Activated T-cell treated with anti-CD3 and anti-CD28 coated beads for 1 hour (primary cell): Measurements from ENCODE around the gene FAM3C.

Source experiments
- DNase-seq: peaks from one replicate; pipeline ENCODE4 v3.0.0-alpha.2; 2020; ENCODE audit warnings: low read depth

FAM3C gene

DNA sequence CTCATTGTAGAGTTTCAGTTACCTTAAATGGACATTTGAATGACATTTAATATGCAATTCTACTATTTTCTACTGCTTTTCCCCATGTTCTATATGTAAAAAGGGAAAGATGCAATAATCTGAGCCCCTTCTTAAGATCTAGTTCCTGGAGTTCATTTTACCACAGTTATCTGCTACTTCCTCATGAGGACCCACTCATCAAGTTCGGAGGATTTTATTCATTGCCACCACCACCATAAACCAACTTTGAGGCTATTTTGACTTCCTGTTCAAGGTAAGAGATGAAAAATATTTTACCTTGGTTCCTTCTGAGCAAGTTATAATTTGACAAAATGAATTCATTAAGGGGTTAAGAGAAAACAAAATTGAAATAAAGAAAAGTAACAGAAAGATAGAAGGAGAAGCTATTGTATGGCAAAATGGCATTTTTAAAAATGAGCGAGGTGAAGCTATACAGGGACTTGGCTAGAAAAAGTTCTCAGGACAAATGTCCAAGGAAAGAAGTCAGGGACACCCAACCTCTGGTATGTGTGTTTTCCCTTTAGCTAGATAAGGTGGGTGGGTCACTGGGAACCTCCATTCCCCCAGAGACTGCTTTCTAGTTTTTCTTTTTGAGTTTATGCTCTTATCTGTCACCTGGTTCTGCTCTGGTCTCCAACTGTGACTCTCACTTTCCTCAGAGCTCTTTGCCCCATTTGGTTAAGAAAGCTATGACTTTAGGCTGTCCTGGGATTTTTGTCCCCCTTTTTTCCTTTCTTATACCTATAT lies 14.9 kb upstream of the FAM3C start:
- DNase-seq = no peak

DNA sequence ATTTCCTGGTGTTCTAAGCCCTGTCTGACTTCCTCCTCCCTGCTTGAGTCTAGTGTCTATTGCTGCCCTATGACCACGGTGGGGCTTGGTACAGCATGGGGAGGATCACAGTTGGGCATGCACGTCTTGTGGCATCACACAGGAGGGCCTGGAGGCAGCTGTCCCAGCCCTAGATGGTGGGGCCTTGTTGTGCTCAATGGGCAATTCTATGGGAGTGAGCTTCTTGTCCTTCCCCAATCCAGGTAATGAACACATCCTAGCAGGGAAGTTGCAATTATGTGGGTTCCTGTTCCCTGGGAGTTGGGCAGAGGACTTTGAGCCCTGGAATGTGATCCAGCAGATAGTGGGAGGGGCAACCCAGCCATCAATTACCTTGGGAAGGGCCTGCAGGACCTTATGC lies 10.8 kb upstream of the FAM3C start:
- DNase-seq = no peak

DNA sequence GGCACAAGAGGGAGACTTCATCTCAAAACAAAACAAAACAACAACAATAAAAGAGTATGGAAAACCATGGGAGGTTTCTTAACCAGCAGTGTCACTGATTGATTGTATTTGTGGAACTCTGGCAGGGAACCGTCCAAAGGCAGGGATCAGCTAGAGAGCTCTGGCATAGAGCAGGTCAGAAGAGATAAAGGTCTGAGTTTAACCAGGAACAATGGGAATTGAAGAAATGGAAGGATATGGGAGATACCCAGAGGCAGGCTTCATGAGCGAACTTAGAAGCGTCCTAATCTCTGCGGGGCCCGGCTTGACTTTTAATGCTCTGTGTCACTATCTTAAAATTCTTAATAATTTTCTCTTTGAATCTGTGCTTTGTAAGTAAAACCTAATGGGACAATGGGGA lies 10.4 kb upstream of the FAM3C start:
- no peak for DNase-seq

DNA sequence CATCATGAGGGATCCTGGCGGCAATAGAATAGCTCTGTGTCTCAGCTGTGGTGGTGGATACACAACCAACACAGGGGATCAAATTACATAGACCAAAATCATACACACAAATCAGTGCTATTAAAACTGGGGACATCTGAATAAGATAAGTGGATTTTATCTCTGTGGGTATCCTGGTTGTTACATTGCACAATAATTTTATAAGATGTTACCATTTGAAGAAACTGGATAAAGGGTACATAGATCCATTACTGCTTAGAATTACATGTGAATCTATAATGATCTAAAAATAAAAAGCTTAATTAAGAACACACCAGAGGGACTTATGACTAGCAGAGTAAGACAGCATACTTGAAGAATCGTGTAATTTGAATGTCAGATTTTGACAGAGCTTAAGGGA lies 8.2 kb upstream of the FAM3C start:
- no peak for DNase-seq

DNA sequence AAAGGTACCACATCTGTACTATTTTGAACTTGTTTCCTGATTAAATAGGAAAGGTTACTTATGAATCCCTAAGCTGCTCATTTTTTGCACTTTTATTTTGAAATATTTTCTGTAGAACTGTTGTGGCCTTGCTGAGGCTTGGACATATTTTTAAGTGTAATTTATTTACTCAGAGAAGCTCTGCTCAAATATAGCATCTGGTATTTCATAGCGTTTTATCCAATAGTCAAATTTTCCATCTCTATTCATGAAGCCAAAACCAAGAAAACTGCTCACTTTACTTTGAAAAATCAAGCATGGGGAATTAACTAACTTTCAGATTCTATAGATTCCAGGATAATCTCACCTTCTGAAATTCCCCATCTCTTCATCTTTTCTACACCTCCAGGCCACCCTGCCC lies 6.6 kb upstream of the FAM3C start:
- DNase-seq = no peak

DNA sequence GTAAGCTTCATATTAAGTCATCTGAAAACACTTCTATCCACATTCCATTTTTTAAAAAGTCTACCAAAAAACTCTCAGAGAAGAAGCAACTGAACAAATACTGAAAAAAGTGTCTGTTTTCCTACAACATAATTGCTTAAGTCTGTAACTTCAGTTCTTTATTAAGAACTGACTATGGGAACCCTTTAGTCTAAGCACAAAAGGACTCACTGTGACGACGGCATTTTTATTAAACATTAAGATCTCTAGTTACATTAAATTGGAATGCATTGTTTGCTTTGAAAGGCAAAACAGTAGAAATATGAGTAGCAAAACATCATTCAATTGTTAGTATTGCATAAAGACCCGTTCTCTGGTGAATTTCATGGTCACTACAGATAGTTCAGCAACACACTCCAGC lies 5.8 kb upstream of the FAM3C start:
- no peak for DNase-seq

DNA sequence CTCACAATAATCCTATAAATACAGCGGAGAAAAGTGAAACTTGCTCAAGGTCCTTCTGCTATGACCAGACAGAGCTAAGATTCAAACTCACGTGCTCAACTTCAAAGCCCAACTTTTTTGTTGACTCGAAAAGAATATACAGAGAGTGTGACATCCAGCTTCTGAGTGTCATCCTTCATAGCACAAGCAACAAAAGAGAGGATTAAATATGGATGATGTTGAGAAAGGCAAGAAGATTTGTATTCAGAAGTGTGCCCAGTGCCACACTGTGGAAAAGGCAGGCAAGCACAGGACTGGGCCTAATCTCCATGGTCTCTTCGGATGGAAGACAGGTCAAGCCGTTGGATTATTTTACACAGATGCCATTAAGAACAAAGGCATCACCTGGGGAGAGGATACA lies 2.1 kb upstream of the FAM3C start:
- no peak for DNase-seq

DNA sequence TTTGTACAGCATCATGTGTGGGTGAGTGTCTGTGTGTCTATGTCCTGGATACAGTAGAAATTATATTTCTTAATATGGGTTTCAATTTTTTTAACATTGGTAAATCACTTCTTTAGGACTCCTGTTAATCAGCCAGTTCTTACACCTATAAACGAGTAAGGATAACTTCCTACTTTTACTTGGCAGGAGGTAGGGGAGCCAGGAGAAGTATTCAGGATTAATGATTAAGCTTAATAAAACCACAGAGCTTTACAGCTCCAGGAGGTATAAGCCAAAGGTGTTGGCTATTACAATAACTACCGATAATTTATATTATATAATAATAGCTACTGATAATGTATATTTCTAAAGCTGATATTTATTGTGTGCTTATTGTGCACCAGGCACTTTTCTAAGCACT lies 1.7 kb upstream of the FAM3C start:
- DNase-seq = no peak

DNA sequence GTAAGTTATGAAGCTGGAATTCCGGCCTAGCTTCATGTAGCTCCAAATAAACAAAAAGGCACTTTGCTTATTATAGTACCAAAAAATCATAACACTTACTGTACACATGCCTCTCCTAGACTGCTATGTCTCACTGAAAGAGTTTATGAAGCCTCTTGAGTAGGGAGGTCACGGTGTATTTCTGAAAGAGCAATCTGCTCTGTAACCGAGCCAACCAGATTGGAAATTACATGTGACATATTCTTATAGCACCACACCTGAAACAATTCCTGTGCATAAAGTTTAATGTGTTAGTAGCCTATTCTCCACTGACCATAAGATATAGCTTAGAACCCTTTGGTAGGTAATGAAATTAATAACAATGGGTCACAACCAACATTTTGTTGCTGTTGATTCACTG lies 1.3 kb upstream of the FAM3C start:
- DNase-seq = no peak

DNA sequence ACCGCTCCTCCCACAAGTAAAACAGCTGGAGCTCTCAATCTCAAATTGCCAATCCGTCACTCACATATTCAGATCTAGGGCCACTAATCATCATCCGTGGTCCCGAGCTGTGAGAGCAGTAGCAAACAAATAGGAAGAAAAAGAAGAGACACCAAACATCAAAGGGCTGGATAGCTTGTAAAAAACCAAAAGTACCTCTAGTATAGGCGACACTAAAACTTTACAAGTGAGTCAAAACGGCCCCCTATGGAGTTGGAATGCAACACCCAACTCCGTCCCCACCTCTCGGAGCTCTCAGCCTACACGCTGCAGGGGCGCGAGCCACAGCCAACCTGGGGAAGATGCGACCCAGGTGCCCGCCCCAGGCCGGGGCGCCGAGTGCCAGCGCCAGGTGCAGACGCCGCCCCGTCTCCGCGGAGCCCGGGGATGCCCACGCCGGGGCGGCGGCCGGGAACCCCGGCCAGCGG lies 581 bp downstream of the FAM3C start:
- DNase-seq = peak; percentile 22

DNA sequence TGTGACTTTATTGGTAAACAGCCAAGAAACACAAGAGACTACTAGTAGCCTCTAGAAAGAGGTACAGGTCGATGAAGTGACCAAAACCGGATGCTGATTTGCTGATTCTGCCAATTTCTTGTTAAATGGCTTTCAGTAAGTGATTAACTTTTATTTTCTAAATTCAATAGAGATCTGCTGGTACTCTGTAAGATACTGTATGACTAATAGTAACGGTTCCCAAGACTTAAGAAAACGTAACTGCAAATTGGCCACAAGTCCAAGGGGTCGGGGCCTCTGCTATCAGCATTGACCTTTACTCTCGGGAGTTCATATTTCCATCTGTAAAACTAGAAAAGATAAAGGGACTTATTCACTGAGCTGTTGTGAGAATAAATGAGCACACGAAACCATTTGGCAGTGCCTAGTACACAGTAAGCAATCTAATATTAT lies 1.4 kb downstream of the FAM3C start:
- no peak for DNase-seq

DNA sequence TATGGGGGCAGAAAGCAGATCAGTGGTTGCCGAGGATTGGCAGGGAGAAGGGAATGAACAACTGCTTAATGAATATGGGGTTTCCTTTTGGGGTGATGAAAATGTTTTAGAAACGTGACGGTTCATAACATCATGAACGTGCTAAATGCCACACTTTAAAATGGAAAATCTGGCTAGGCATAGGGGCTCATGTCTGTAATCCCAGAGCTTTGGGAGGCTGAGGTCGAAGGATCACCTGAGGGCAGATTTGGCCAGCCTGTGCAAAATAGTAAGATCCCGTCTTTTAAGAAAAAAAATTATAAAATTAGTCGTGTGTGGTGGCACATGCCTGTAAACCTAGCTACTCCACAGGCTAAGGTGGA lies 3.1 kb downstream of the FAM3C start:
- DNase-seq = no peak

DNA sequence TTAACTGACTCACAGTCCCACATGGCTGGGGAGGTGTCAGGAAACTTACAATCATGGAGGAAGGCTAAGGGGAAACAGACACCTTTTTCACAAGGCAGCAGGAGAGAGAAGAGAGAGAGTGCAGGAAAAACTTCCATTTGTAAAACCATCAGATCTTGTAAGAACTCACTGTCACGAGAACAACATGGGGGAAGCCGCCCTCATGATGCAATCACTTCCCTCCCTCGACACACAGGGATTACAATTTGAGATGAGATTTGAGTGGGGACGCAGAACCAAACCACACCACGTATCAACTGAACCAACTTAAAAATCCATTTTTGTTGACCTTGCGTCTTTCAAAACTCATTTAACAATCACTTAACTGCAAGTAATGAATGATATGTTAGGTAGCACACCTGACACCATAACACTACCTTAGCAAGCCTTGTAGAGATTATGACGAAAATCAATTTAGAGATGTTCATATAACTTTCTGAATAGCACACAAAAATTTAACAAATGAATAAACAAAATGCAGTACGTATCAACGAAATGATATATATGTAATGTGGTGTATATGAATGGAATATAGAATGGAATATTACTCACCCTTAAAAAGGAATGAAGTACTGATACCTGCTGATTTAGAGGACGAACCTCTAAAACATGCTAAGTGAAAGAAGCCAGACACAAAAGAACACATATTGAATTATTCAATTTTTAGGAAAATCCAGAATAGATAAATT lies 3.7 kb downstream of the FAM3C start:
- DNase-seq = no peak

DNA sequence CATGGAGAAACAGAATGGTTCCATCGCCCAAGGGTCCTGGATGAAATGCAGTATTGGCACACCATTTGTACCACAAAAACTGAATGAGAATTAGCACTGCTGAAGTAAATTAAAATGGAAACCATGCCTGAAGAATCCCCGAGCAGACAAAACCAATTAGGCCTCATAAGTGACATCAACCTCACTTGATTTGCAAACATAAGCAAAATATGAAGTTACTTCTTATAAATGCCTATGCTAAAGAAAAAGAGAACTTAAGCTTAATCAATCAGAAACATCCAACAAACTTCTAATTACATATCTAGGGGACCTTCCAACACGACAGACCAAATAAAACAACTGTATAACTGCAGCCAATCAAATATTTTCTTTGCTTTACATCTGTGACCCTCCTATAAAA lies 4.4 kb downstream of the FAM3C start:
- no peak for DNase-seq

DNA sequence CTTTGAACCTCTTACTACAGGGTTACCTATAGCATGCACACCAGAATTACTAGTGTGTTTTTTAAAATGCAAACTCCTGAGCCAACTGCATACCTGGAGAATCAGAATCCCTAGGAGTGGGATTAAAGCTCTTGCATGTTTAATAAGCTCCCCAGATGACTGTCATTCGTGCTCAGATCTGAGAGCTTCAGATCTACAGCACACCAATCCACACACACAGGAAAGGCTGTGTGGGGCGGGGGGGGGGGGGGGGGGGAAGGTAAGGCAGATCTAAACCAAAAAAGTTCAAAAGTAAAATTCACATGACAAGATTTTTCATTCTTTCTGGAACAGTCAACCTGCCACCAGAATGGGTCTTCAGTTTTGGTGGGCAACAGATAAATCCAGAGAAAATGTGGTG lies 5.5 kb downstream of the FAM3C start:
- DNase-seq = no peak

DNA sequence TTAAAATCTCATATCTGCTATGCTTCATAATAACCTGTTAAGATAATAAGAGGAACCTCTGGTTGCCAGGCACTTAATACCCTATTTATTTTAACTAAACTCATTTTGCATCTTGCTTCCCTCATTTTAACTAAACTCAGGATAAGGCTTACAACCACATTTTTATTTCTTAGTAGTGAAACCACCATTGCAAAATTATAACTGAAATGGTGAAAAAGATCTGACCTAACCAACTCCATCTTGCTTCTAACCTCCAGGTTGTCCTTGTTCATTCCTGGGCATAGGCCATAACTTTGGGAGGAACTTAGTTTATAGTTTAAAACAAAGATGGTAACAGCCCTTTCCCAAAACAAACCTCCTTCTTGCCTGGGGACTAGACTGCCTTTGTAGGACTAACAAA lies 6.0 kb downstream of the FAM3C start:
- DNase-seq = no peak

DNA sequence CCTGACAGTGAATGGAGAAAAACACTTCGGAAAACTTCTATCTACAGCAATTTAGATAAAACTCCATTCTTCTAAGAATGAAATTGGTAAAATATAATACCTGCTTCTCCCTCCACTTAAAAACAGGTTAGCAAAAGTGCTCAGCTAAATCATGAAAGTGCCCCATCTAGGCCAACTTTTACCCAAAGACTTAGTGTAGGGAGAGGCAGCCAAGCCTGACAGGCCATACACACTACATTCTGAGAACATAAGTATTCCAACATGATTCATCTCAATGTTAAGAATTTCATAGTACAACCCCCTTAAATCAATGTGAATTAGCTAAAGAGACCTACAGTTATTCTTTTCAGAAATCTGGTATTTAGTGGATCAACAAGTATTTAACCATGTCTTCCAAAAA lies 7.2 kb downstream of the FAM3C start:
- no peak for DNase-seq

DNA sequence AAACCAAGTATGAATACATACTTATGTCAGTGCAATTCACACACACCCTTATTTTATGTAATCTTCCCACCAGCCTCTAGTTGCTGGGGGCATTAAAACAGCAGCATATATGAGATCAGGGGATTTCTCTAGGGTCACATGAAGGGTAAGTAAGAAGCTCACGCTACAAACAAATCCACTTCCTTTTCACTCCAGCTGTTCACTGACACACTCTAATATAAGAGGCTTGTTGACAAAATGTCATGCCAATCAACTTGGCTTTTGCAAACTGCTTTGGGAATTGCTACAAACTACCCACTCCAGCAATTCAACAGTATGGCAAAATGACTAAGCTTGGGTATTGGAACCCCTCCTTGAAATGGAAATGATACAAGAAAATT lies 10.3 kb downstream of the FAM3C start:
- no peak for DNase-seq

DNA sequence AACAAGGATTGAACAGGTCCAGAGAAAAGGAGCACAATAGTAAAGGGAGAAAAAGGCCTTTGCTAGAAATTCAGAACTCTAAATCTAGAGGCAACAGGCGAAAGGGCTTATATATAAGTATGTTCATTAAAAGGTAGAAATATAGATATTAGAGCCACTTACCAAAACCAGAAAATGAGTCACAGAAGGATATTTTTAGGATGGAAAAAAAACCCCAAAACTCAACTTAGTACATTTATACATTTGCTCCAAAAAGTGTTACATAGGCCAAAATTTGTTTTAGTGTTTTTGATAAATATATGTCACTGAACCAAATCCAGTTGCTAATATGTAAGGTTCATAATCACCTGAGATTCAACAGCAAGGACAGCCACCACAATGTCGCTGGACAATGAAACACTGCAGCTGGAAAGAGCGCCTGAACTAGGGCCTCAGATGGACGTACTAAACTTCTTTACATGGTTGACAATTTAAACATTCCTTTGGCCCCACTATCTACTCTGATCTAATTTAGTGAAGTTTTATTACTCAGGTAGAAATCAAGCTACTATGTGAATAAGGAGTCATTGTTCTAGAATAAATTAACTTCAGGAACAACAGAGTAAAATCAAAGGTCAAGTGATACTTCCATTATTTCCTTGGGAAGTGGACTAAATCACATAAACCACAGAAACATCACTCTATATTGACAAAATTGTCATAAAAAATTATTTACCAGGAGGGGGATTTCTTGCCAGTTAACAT lies 10.9 kb downstream of the FAM3C start:
- DNase-seq = no peak

DNA sequence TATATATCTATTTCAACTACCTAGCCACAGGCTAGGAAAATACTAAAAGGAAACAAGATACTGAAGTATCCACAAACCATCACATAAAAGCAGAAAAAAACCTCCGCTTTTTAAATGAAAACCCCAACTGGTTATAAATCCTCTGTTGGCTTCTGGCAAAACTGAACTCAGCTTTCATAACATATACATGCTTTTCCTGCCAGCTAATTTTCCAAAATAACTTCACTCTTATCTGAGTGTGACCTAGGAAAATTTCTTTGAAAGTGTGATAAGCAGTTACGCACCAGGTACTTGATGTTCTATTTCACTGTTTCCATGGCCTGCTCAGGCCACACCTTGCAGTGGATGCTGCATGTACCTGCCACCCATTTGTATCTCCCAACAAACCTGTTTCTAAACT lies 11.8 kb downstream of the FAM3C start:
- no peak for DNase-seq

DNA sequence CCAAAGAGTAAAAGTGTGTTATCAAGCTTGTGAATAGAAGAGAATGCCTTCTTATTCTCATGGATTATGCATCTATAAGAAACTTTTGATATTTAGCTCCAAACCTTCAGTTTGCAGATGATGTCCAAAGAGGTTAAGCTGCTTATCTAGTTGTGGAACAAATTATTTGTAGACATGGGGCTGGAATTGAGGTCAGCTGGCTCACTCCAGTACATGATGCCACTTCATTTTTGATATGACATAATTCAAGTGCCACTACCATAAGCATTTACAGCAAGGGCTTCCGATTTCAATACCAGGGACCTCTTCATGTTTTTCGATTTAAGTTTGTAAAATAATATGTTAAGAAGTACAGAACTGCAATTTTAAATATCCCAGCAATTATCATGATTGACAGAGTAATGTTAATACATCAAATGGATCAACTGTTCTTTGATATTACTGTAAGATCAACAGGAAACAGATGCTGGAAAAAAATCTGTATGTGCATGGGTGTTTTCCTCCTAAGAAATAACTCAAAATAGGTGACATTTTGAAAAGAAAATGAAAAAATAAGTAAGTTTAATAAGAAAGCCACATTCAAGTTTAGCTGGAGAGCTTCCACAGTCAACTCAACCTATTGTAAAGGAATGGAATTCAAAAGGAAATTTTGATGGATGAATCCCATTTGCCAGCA lies 12.7 kb downstream of the FAM3C start:
- DNase-seq = no peak

DNA sequence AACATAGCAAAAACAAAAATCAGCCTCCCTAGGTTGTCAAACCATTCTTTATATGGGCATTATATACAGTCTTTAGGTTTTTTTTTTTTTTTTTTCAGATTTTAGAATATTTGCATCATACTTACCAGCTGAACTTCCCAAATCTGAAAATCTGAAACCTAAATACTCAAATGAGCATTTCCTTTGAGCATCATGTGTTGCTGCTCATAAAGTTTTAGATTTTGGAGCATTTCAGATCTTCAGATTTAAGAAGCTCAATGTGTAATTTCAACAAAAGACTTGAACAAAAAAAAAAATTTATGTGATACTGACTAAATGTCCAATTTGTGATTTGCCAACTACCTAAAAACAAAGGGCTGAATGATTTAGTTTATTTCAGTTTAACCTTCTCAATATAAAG lies 13.6 kb downstream of the FAM3C start:
- no peak for DNase-seq

DNA sequence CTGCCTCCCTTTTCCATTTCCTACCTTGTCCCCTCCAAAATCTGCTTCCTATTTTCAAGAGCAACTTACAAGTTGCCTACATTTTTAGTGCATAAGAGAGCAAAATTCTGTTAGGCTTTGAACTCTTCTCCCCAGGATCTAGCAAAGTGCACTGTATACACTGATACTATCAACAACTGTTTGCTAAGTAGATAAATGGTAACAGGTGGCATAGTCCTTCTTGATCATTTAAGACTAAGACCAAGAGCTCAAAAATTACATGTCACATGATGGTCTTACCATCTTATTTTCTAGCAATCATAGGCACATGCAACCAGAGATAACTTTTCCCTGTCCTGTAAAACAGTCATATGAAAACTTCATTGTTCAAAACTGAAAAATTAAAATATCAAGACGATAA lies 16.2 kb downstream of the FAM3C start:
- DNase-seq = no peak
